Esophagus muscularis mucosa (tissue), 4 donors: ENCODE measurements around the gene SLC16A3. TPM values are rescaled to one million over a fixed set of nuclear protein-coding genes. Genes with fewer than 3 reads are reported as not detected.
A peak's percentile ranks its signal among the peaks of the same experiment; 100 is the strongest.

Experiments
- DNase-seq: peaks from one replicate; pipeline ENCODE4 v3.0.0-alpha.2; 2017; ENCODE audit errors: extremely low spot score
- H3K27ac ChIP-seq, 4 donors: fragments of 200-600 bp; sonication (generic); replicated peaks in 1 of 4; 1 replicate in 3 of 4; 2 replicates in 1 of 4; pipeline ENCODE4 v1.5.1; 2016 to 2019; ENCODE audit warnings: mild to moderate bottlenecking in 1 of 4
- H3K27me3 ChIP-seq, 4 donors: fragments of 200-600 bp; sonication (generic); one replicate each; pipeline versions ENCODE4 v1.5.1 to v1.6.0; 2016 to 2019
- H3K36me3 ChIP-seq, 4 donors: fragments of 200-600 bp; sonication (generic); one replicate each; pipeline ENCODE4 v1.5.1; 2016 to 2019
- H3K4me1 ChIP-seq, 4 donors: fragments of 200-600 bp; sonication (generic); one replicate each; pipeline ENCODE4 v1.5.1; 2016 to 2019
- H3K4me3 ChIP-seq, 4 donors: fragments of 200-600 bp; sonication (generic); 1 replicate in 2 of 4; 2 replicates in 2 of 4; pipeline ENCODE4 v1.5.1; 2016 to 2019; ENCODE audit warnings: mild to moderate bottlenecking in 4 of 4, moderate library complexity in 1 of 4
- H3K9me3 ChIP-seq, 4 donors: fragments of 200-600 bp; sonication (generic); 1 replicate in 3 of 4; 2 replicates in 1 of 4; pipeline ENCODE4 v1.5.1; 2016 to 2019
- CTCF ChIP-seq, 3 experiments: fragments of 200-600 bp in 2 of 3; fragments of 450-650 bp in 1 of 3; sonication (generic) in 2 of 3; IDR thresholded peaks; one replicate each; pipeline ENCODE4 v1.5.1; 2017 to 2019; ENCODE audit warnings: antibody characterized with exemption in 3 of 3, mild to moderate bottlenecking in 2 of 3, moderate library complexity in 1 of 3
- EP300 ChIP-seq: sonication (generic); formaldehyde crosslinking; IDR thresholded peaks from one replicate; pipeline ENCODE4 v1.6.1; 2017; ENCODE audit warnings: antibody characterized with exemption
- POLR2A ChIP-seq: fragments of 450-650 bp; IDR thresholded peaks from one replicate; pipeline ENCODE4 v1.6.1; 2017; ENCODE audit warnings: antibody characterized with exemption, moderate library complexity, mild to moderate bottlenecking, low read depth
- POLR2AphosphoS5 ChIP-seq, 2 donors: sonication (generic); formaldehyde crosslinking; IDR thresholded peaks; one replicate each; pipeline ENCODE4 v1.6.1; 2017; ENCODE audit warnings: antibody characterized with exemption in 2 of 2
- WGBS: methylation state at CpG from one replicate; pipeline ENCODE4 v1.1.5; 2018; 5-methylcytosine and 5-hydroxymethylcytosine counted together
- intact Hi-C: fragments of 100-400 bp; cut with DNase I; formaldehyde crosslinking; loops from one replicate; pipeline ENCODE4 v1.15.1; 2023
- total RNA-seq, 4 donors: library from RNA; depleted of rRNA; stranded (reverse); fragments of >200 nt; gene quantifications; one replicate each; pipeline versions ENCODE4 v1.1.0 to v1.2.1, GENCODE V29; 2016

SLC16A3 gene
- total RNA-seq, 4 donors from 2014 or later, result 17.0 to 28.8 (median 23.4) TPM

- intact Hi-C loops, result no loop called here
- Histone ChIP-seq H3K9me3 (no peaks in the 10 kb centered on the region), H3K4me1 (peaks cover 60 to 100% (median 89%) of the 10 kb centered on the region in 4 donors), H3K27me3 (no peaks in the 10 kb centered on the region), H3K4me3 (no peak overlapping the region), H3K36me3 (peaks cover 51 to 79% (median 68%) of the 10 kb centered on the region in 4 donors), H3K27ac (peak overlapping the region; percentile 39 to 88 (median 84))
- peak; percentile 43 to 61 (median 52) for TF ChIP-seq CTCF (IDR thresholded peaks at IDR 0.05)
- TF ChIP-seq EP300, result no peak
- no peak for DNase-seq
- WGBS, result 73% methylated on average over 38 of the region's 39 CpGs
Observed at GRCh38 chr17:82244413-82245133, 15.7 kb downstream of the SLC16A3 start.

- intact Hi-C loops, result no loop called here
- H3K4me1 ChIP-seq, result peaks cover 59 to 100% (median 89%) of the 10 kb centered on the region in 4 donors
- DNase-seq, result no peak
Observed at GRCh38 chr17:82245134-82246039, 16.5 kb downstream of the SLC16A3 start.

GRCh38 chr17:82246040-82246364 lies 17.2 kb downstream of the SLC16A3 start:
- peaks cover 54 to 100% (median 89%) of the 10 kb centered on the region in 4 donors for H3K4me1 ChIP-seq
- DNase-seq, result no peak
- no peaks in the 10 kb centered on the region for H3K9me3 ChIP-seq
- intact Hi-C loops, result no loop called here
- peaks cover 65 to 87% (median 77%) of the 10 kb centered on the region in 4 donors for H3K36me3 ChIP-seq
- WGBS, result 100% methylated on average over 2 of the region's 5 CpGs
- peak overlapping the region; percentile 80 to 88 (median 86) for H3K27ac ChIP-seq
- TF ChIP-seq POLR2AphosphoS5 (IDR thresholded peaks at IDR 0.05), result no peak
- no peak for TF ChIP-seq POLR2A
- no peak for TF ChIP-seq EP300
- no peak for TF ChIP-seq CTCF (IDR thresholded peaks at IDR 0.05)
- no peak overlapping the region for H3K4me3 ChIP-seq
- H3K27me3 ChIP-seq, result no peaks in the 10 kb centered on the region

More at GRCh38 chr17:82245134-82246039, 16.5 kb downstream of the SLC16A3 start:
- Histone ChIP-seq H3K27ac (peak overlapping the region; percentile 80 to 88 (median 86)), H3K4me3 (no peak overlapping the region), H3K9me3 (no peaks in the 10 kb centered on the region), H3K36me3 (peaks cover 59 to 81% (median 71%) of the 10 kb centered on the region in 4 donors), H3K27me3 (no peaks in the 10 kb centered on the region)
- WGBS, result 82% methylated on average over 34 of the region's 47 CpGs
- no peak for TF ChIP-seq CTCF (IDR thresholded peaks at IDR 0.05)
- no peak for TF ChIP-seq EP300
- no peak for TF ChIP-seq POLR2A
- no peak for TF ChIP-seq POLR2AphosphoS5 (IDR thresholded peaks at IDR 0.05)

- intact Hi-C loops, result no loop called here
- 28% methylated on average over 5 of the region's 27 CpGs for WGBS
- Histone ChIP-seq H3K9me3 (no peaks in the 10 kb centered on the region), H3K27me3 (no peaks in the 10 kb centered on the region), H3K36me3 (peaks cover 71 to 93% (median 83%) of the 10 kb centered on the region in 4 donors), H3K4me1 (peaks cover 49 to 98% (median 85%) of the 10 kb centered on the region in 4 donors), H3K27ac (peak overlapping the region; percentile 80 to 88 (median 86)), H3K4me3 (no peak overlapping the region)
- DNase-seq, result no peak
- TF ChIP-seq EP300 (no peak), POLR2A (no peak), CTCF (IDR thresholded peaks at IDR 0.05) (no peak), POLR2AphosphoS5 (IDR thresholded peaks at IDR 0.05) (peak in 1 of 2 donors; percentile 37)
Observed at GRCh38 chr17:82246365-82247181, 17.7 kb downstream of the SLC16A3 start.
